ENCODE results near the gene SSR2. TPM values are rescaled to one million over a fixed set of nuclear protein-coding genes. Genes with fewer than 3 reads are reported as not detected.

Gene SSR2
- total and polyA plus RNA-seq, 10 donors, result 152 to 291 (median 194) TPM

GRCh38 chr1:155979597-155980343, 41.0 kb downstream of the SSR2 start:
- H3K9me3 ChIP-seq, result no peaks in the 10 kb centered on the region
- H3K4me3 ChIP-seq, result peak overlapping the region; percentile 75 to 98 (median 90)
- 6 to 18% (median 11%) methylated on average over 4 of the region's 4 CpGs for WGBS, 5 donors
- TF ChIP-seq POLR2AphosphoS5 (IDR thresholded peaks at IDR 0.05) (peak in 2 of 3 donors; percentile 27 to 66), POLR2A (IDR thresholded peaks at IDR 0.05) (no peak)
- DNase-seq, result peak; percentile 82
- H3K27me3 ChIP-seq (replicated peaks in 1 of 7), result no peaks in the 10 kb centered on the region
- peaks cover 49 to 92% (median 81%) of the 10 kb centered on the region in 6 donors for H3K4me1 ChIP-seq
- H3K36me3 ChIP-seq, result peaks cover 0 to 17% (median 0%) of the 10 kb centered on the region in 6 donors
- intact Hi-C loops (cut with DNase I; ENCODE audit: low total_unique reads), result loop anchor here (5.0 kb wide), 1 partner anchor 37 kb away; the partner anchor contains the start of gene RXFP4
- peak overlapping the region; percentile 95 to 99 (median 98) for H3K27ac ChIP-seq

GRCh38 chr1:155978973-155979429, 41.8 kb downstream of the SSR2 start:
- Histone ChIP-seq H3K9me3 (no peaks in the 10 kb centered on the region), H3K27me3 (replicated peaks in 1 of 7) (no peaks in the 10 kb centered on the region), H3K4me1 (peaks cover 57 to 92% (median 81%) of the 10 kb centered on the region in 6 donors), H3K36me3 (peaks cover 0 to 25% (median 0%) of the 10 kb centered on the region in 6 donors), H3K4me3 (peak overlapping the region; percentile 75 to 98 (median 90)), H3K27ac (peak overlapping the region; percentile 95 to 99 (median 98))
- intact Hi-C loops (cut with DNase I; ENCODE audit: low total_unique reads), result no loop called here
- no peak for TF ChIP-seq POLR2A (IDR thresholded peaks at IDR 0.05)
- no peak for TF ChIP-seq CTCF (IDR thresholded peaks at IDR 0.05 in 8 of 11, conservative IDR thresholded peaks at IDR 0.05 in 3 of 11)
- TF ChIP-seq POLR2AphosphoS5 (IDR thresholded peaks at IDR 0.05), result no peak
- 0 to 1% (median 1%) methylated on average over 8 of the region's 8 CpGs for WGBS, 5 donors
- peak; percentile 79 for DNase-seq

- WGBS, 5 donors, result 0 to 1% (median 0%) methylated on average over 18 to 51 of the region's 52 CpGs
- Histone ChIP-seq H3K27ac (peak within 1 kb of the TSS; percentile 95 to 99 (median 98)), H3K9me3 (no peaks in the 10 kb centered on the region), H3K4me3 (peak within 1 kb of the TSS; percentile 75 to 98 (median 90)), H3K27me3 (replicated peaks in 1 of 7) (no peaks in the 10 kb centered on the region), H3K36me3 (peaks cover 0 to 30% (median 0%) of the 10 kb centered on the region in 6 donors), H3K4me1 (peaks cover 59 to 92% (median 81%) of the 10 kb centered on the region in 6 donors)
- DNase-seq, result peak; percentile 98
- TF ChIP-seq CTCF (IDR thresholded peaks at IDR 0.05 in 8 of 11, conservative IDR thresholded peaks at IDR 0.05 in 3 of 11), result peak in 4 of 11 experiments; percentile 12 to 37 (median 26)
- peak in 2 of 3 donors; percentile 49 to 68 for TF ChIP-seq POLR2A (IDR thresholded peaks at IDR 0.05)
- peak; percentile 94 to 96 (median 95) for TF ChIP-seq POLR2AphosphoS5 (IDR thresholded peaks at IDR 0.05)
- intact Hi-C loops (cut with DNase I; ENCODE audit: low total_unique reads), result no loop called here
These were observed 42.3 kb downstream of the SSR2 start, which contains the start of gene ARHGEF2 for GRCh38 chr1:155978325-155978972. Gene ARHGEF2, minus strand, starts transcription at chr1:155978547. Its CDS starts 120 bp downstream, at chr1:155978427.

GRCh38 chr1:155977690-155978324, 42.9 kb downstream of the SSR2 start:
- intact Hi-C loops (cut with DNase I; ENCODE audit: low total_unique reads), result no loop called here
- 0 to 1% (median 1%) methylated on average over 44 to 52 of the region's 52 CpGs for WGBS, 5 donors
- TF ChIP-seq CTCF (IDR thresholded peaks at IDR 0.05 in 8 of 11, conservative IDR thresholded peaks at IDR 0.05 in 3 of 11), result no peak
- TF ChIP-seq POLR2A (IDR thresholded peaks at IDR 0.05), result no peak
- no peak for TF ChIP-seq POLR2AphosphoS5 (IDR thresholded peaks at IDR 0.05)
- H3K4me1 ChIP-seq, result peaks cover 62 to 92% (median 81%) of the 10 kb centered on the region in 6 donors
- no peaks in the 10 kb centered on the region for H3K27me3 ChIP-seq (replicated peaks in 1 of 7)
- no peaks in the 10 kb centered on the region for H3K9me3 ChIP-seq
- H3K4me3 ChIP-seq, result peak overlapping the region; percentile 75 to 98 (median 90)
- peak overlapping the region; percentile 95 to 99 (median 98) for H3K27ac ChIP-seq
- DNase-seq, result no peak
- H3K36me3 ChIP-seq, result peaks cover 0 to 35% (median 0%) of the 10 kb centered on the region in 6 donors
